Neural crest cell (in vitro differentiated cells): Measurements from ENCODE around the gene SMOC2. TPM values are rescaled to one million over a fixed set of nuclear protein-coding genes. Genes with fewer than 3 reads are reported as not detected.

Source experiments
- DNase-seq: peaks from one replicate; pipeline ENCODE4 v3.0.0; 2021; ENCODE audit warnings: low read depth, mixed read lengths, low spot score
- H3K27ac Mint-ChIP-seq: one replicate; pipeline ENCODE4 v1.8.0; 2021; ENCODE audit warnings: mild to moderate bottlenecking, mixed read lengths; ENCODE audit not compliant: unreplicated experiment
- H3K27me3 Mint-ChIP-seq: 2 replicates; pipeline ENCODE4 v1.8.0; 2021; ENCODE audit warnings: low read depth, mild to moderate bottlenecking, mixed read lengths
- H3K36me3 Mint-ChIP-seq: 2 replicates; pipeline ENCODE4 v1.8.0; 2021; ENCODE audit warnings: low read depth, mild to moderate bottlenecking, mixed read lengths
- H3K4me1 Mint-ChIP-seq: 2 replicates; pipeline ENCODE4 v1.8.0; 2021; ENCODE audit warnings: mixed read lengths
- H3K4me3 Mint-ChIP-seq: one replicate; pipeline ENCODE4 v1.8.0; 2021; ENCODE audit warnings: mild to moderate bottlenecking, mixed read lengths
- H3K9me3 Mint-ChIP-seq: 2 replicates; pipeline ENCODE4 v1.8.0; 2021; ENCODE audit warnings: mixed read lengths
- CTCF ChIP-seq: fragments of 200-600 bp; sonication (generic); conservative IDR thresholded peaks from 2 replicates; pipeline ENCODE4 v1.5.0; 2021; ENCODE audit warnings: antibody characterized with exemption, mild to moderate bottlenecking
- total RNA-seq: library from RNA; stranded (reverse); gene quantifications from 2 replicates; pipeline ENCODE4 v1.2.1, GENCODE V29; 2021

The SMOC2 gene
- total RNA-seq, 1 donor from 2014 or later: 0.23 TPM

- no peaks in the 10 kb centered on the region for H3K9me3 Mint-ChIP-seq
- no peaks in the 10 kb centered on the region for H3K36me3 Mint-ChIP-seq
- H3K27ac Mint-ChIP-seq: no peak overlapping the region
- no peaks in the 10 kb centered on the region for H3K4me1 Mint-ChIP-seq
- no peak for TF ChIP-seq CTCF
- DNase-seq: no peak
- H3K4me3 Mint-ChIP-seq: no peak overlapping the region
- peaks cover 6% of the 10 kb centered on the region for H3K27me3 Mint-ChIP-seq
Observed at GRCh38 chr6:168485818-168486217, 44.8 kb downstream of the SMOC2 start.

GRCh38 chr6:168490757-168491156 lies 49.8 kb downstream of the SMOC2 start:
- Mint-ChIP-seq H3K36me3 (no peaks in the 10 kb centered on the region), H3K27ac (no peak overlapping the region), H3K9me3 (no peaks in the 10 kb centered on the region), H3K4me3 (no peak overlapping the region), H3K4me1 (no peaks in the 10 kb centered on the region), H3K27me3 (peaks cover 3% of the 10 kb centered on the region)
- no peak for DNase-seq
- TF ChIP-seq CTCF: no peak

- no peak for TF ChIP-seq CTCF
- H3K9me3 Mint-ChIP-seq: no peaks in the 10 kb centered on the region
- DNase-seq: no peak
- no peak overlapping the region for H3K4me3 Mint-ChIP-seq
- no peaks in the 10 kb centered on the region for H3K27me3 Mint-ChIP-seq
- H3K4me1 Mint-ChIP-seq: no peaks in the 10 kb centered on the region
- no peak overlapping the region for H3K27ac Mint-ChIP-seq
- H3K36me3 Mint-ChIP-seq: no peaks in the 10 kb centered on the region
Observed at GRCh38 chr6:168493976-168494375, 53.0 kb downstream of the SMOC2 start.

GRCh38 chr6:168494726-168495125 lies 53.7 kb downstream of the SMOC2 start:
- Mint-ChIP-seq H3K27ac (no peak overlapping the region), H3K9me3 (no peaks in the 10 kb centered on the region), H3K27me3 (no peaks in the 10 kb centered on the region), H3K36me3 (no peaks in the 10 kb centered on the region), H3K4me3 (no peak overlapping the region), H3K4me1 (no peaks in the 10 kb centered on the region)
- no peak for DNase-seq
- no peak for TF ChIP-seq CTCF

GRCh38 chr6:168495133-168495532 lies 54.1 kb downstream of the SMOC2 start:
- DNase-seq: no peak
- H3K4me1 Mint-ChIP-seq: no peaks in the 10 kb centered on the region

More at GRCh38 chr6:168495133-168495532, 54.1 kb downstream of the SMOC2 start:
- no peak for TF ChIP-seq CTCF
- Mint-ChIP-seq H3K4me3 (no peak overlapping the region), H3K9me3 (no peaks in the 10 kb centered on the region), H3K27ac (no peak overlapping the region), H3K36me3 (no peaks in the 10 kb centered on the region), H3K27me3 (no peaks in the 10 kb centered on the region)
